Anterior cingulate cortex (tissue), 58 donors: ENCODE data around the gene CEACAM1.
"Not testable (repeated sequence)": the region's sequence is repeated elsewhere in the genome, so short reads cannot be mapped to it uniquely, and the experiment has no call there.

Experiments
- DNase-seq, 58 donors: peaks; one replicate each; lab custom pipeline; 2025; lab: John Stamatoyannopoulos, UW

CEACAM1 gene

DNA sequence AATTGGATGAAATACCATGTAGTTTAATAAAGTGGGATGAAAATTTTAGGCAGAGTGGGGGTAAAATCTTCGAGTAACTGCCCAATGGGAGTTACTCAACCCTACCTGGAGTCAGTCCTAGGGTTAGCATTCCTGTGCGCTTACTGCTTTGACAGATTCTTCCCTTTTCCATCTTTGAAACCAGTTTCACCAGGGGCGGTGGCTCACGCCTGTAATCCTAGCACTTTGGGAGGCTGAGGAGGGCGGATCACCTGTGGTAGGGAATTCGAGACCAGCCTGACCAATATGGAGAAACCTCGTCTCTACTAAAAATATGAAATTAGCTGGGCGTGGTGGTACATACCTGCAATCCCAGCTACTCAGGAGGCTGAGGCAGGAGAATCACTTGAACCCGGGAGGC lies 48.5 kb downstream of the CEACAM1 start:
- no peak for DNase-seq

DNA sequence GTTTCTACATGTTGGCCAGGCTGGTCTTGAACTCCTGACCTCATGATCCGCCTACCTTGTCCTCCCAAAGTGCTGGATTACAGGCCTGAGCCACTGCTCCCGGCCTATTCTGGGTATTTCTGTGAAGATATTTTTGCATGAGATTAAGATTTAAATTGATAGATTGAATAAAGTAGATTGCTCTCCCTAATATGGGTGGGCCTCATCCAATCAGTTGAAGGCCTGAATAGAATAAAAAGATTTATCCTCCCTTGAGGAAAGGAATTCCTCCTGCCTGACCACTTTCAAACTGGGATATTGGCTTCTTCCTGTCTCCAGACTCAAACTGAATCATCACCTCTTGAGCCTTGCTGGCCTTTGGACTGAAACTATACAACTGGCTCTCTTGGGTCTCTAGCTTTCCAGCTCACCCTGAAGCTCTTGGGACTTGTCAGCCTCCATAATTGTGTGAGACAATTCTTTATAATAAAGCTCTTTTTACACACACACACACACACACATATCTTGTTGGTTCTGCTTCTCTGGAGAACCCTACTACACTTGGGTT lies 49.4 kb downstream of the CEACAM1 start:
- DNase-seq = no peak

DNA sequence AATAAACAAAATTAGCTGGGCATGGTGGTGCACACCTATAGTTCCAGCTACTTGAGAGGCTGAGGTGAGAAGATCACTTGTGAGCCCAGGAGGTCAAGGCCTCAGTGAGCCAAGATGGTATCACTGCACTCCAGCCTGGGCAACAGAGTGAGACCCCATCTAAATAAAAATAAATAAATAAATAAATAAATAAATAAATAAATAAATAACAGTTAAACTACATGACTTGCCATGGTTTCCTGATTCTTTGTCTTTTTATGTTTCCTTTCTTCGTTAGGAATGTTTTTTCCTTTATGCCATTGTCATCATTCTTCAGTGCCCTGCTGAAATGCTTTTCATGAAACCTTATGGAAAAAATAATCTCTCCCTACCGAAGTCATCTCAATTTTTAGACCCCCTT lies 50.3 kb downstream of the CEACAM1 start:
- DNase-seq = no peak

DNA sequence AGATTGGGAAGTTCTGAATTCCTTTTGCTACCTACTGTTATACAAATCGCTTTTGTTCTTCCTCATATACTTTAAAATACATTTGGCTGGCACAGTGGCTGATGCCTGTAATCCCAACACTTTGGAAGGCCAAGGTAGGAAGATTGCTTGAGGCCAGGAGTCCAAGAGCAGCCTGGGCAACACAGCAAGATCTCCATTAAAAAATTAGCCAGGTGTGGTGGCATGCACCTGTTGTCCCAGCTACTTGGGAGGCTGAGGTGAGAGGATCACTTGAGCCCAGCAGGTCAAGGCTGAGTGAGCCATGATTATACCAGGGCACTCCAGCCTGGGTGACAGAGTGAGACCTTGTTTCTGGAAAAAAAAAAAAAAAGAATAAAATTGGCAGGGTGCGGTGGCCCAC lies 51.2 kb downstream of the CEACAM1 start:
- DNase-seq = no peak

DNA sequence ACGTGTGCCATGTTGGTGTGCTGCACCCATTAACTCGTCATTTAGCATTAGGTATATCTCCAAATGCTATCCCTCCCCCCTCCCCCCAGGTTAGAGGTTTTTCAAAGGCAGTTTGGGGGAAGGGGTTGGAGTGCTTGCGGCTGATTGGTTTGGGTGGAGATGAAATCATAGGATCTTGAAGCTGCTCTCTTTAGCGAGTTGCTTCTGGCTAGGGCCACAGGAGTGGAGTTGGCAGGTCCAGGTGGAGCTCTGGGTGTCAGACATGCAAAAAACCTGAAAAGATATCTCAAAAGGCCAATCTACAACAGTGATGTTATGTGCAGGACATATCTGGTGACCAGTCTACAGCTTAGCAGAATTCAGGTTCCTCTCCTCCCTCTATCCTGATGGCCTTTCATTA lies 52.9 kb downstream of the CEACAM1 start:
- DNase-seq = no peak

DNA sequence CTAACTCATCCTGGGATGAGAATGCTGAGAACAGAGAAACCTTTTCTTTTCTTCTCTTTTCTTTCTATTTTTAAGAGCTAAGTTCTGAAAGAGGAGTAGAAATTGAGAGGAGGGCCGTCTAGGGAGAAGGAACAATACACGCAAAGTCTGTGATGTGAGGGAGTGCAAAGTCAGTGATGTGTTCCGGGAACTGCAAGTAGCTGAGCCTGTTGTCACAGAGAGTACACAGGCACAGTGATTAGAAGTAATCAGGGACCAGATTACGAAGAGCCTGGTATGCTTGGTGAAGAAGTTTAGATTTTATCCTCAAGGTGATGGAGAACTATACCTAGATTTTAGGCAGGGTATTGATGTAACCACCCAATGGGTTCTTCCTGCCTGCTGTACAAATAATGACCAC lies 53.5 kb downstream of the CEACAM1 start:
- peak in 4 of 58 donors; percentile 12 to 24 (median 18) for DNase-seq

DNA sequence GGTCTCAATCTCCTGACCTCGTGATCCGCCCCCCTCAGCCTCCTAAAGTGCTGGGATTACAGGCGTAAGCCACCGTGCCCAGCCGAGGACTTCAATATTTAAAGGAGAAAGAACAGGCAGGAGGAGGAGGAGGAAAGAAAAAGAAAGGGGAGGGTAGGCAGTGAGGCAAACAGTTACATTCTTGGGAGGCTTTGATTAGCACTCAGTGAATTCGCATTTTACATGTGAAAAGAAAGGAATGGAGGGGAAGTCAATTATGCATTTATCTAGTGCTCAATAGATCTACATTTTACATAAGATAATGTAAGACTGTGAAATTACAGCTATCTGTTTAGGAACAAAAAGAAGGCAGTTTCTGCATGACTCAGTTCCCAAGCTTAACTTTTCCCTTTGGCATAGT lies 54.6 kb downstream of the CEACAM1 start:
- DNase-seq = no peak

DNA sequence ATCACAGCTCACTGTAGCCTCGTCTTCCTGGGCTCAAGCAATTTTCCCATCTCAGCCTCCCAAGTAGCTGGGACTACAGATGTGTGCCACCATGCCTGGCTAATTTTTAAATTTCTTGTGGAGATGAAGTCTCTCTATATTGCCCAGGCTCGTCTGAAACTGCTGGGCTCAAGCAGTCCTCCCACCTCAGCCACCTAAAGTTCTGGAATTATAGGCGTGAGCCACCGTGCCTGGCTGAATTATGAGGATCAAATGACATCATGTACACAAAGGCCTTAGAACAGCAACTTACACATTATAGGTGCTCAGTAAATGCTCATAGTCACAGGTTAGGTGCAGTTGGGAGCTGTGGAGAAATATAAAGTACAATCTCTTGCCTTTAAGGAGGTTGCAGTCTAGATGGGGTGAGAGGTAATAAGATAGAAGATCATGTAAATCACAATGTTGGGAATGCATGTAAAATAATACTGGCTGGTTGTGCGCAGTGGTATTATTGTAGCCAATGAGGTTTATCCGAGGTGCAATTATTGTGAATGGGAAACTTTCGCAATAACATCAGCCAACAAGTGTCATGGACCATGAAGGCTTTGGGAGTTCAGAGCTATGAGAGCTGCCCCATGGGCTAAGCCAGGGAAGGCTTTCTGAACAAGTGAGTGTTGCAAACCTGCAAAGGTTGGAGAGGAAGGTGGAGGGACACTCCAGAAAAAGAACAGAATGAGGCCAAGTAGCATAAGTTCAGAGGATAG lies 55.7 kb downstream of the CEACAM1 start:
- no peak for DNase-seq

DNA sequence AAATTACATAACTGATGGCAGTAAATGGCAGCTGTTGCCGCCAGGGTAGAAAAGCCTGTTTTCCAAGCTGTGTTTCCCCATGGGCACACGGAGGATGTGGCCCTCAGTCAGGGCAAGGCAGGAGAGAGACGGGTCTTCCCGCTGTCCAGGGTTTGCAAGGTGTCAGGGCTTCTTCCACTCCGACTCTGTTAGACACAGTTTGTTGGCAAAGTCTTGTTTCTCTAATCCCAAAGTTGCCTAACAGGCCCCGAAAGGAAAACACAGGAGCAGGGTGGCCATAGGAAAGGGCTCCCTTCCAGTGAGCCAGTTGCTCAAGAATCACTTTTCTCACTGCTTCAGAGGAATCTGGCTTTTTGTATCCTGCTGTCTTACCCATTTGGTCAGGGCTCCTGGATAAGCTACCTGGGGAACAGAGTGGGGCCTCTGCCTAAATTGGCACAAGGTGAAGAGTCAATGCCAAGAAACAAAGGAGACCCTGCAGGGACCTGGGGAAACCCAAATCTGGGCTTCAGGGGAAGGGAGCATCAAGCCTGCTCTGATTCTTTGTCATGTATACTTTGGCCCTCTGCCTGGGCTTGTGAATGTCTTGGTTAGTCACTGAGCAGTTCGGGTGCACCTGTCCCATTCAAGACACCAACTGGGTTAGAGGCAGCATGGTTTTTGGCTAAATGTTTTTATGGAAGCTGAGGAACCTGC lies 56.6 kb downstream of the CEACAM1 start:
- no peak for DNase-seq

DNA sequence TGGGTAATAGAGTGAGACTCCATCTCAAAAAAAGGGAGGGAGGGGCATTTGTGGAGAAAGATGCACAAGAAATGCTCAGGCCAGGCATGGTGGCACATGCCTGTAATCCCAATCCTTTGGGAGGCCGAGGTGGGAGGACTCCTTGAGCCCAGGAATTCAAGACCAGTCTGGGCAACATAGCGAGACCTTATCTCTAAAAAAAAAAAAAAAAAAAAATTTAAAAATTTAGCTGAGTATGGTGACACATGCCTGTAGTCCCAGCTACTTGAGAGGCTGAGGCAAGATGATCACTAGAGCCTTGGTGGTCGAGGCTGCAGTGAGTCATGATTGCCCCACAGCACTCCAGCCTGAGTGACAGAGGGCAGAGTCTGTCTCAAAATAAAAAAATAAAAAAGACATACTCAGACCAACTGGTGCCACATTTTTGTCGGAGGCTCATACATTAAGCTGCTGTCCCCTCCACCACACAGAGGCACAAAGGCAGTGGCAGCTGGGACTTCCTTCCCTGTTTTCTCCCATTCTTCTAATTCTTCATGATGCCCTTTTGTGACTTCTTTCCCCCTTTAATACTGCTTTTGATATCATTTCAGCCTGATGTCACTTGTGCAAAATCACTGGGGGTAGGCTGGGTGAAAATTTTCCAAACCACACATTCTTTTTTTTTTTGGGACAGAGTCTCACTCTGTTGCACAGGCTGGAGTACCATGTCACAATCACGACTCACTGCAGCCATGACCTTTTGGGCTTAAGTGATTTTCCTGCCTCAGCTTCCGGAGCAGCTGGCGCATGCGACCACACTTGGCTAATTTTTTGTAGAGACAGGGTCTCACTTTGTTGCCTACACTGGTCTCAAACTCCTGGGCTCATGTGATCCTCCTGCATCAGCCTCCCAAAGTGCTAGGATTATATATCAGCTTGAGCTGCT lies 58.7 kb downstream of the CEACAM1 start:
- DNase-seq = no peak

DNA sequence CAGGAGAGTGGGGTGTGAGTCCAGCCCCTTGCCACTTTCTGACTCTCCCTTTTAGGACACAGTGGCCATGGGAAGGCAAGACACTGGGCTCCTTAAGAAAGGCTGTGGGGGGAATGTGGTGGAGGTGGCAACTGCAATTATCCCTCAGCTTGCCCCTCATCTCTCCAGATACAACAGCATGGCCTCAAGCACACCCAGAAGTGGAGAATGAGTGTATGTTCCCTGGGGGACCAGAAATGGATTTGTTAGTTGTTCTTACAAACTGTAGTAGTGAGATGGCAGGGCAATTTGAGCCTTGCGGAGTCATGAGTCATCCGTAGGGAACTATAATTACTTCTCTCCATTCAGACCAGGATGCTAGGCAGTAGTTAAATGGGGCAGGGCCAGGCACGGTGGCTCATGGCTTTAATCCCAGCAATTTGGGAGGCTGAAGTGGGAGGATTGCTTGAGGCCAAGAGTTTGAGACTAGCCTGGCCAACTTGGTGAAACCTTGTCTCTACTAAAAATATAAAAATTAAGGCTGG lies 59.9 kb downstream of the CEACAM1 start:
- DNase-seq = no peak

DNA sequence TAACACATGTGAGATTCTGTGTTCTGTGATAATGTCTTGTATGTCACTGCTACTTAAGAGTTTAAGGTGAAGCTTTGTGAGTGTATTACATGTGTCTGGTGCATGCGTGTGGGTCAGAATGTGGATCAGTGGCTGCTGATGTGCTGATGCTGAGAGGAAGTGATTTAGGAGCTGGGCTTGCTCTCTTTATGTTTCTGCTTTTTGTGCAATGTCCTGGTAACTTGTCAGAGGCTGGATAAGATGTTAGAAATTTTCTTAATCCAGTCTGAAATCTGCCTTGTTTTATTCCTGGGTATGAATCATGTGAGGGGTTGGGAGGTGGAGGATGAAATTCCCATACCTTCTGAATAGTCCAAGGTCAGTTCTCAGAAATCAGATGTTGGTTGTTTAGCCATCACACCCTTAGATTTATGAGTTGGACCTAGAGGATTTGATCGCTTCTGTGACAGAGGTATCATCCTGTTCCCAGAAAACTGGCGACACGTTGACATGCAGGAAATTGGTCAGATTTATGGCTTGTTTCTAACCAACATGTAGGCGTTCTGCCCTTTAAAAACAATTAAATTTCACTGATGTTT lies 61.0 kb downstream of the CEACAM1 start:
- peak in 2 of 58 donors; percentile 9 to 18 for DNase-seq

DNA sequence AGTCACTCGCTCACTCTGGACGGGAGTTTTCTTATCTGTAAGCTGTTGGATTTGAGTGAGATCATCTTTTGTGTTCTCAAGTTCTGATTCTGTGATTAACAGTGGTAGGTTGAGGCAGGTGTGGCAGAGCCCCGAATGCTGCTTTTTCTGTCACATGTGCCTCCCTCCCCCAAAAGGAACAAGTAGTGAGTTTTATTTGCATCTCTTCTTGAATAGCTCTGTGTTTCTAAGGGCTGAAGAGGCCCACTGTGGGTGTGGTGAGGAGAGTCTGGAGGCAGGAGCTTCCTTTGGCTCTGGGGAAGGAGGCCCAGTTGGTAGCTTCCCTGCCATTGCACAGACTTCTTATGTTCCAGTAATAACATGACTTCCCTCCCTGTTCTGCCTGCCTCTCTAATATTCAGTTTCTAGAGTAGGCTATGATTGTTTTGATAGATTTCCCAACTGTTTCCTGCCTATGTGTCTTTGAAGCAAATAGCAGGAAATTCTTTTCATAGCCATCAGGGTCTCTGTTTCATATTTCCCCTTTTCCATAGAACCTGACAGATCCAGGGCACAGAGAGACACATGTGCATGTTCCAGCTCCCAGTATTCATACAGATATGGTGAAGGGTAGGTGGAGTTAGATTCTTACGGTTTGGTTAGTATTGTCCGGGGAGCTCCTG lies 61.6 kb downstream of the CEACAM1 start:
- peak in 1 of 58 donors; percentile 5 for DNase-seq

DNA sequence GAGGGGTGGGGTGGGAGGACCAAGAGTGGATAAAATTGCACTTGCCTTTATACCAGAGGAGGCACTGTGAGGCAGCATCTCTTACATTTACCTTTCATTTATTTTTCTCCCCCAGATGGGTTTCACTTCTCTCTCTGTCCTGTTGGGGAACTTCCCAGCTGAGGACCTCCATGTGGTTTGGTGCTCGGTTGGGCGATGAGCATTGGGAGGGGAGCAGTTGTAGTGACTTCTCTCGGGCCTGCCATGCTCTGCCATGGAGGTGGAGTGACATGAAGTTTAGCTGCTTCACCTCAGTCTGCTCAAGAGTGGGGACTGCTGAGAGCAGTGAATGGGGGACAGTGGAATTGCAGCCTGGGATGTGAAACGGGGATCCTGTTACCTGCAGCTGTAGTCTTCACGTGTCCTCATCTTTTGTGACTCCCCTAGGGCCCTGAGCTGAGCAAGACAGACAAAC lies 62.4 kb downstream of the CEACAM1 start:
- DNase-seq = peak in 1 of 58 donors; percentile 3

DNA sequence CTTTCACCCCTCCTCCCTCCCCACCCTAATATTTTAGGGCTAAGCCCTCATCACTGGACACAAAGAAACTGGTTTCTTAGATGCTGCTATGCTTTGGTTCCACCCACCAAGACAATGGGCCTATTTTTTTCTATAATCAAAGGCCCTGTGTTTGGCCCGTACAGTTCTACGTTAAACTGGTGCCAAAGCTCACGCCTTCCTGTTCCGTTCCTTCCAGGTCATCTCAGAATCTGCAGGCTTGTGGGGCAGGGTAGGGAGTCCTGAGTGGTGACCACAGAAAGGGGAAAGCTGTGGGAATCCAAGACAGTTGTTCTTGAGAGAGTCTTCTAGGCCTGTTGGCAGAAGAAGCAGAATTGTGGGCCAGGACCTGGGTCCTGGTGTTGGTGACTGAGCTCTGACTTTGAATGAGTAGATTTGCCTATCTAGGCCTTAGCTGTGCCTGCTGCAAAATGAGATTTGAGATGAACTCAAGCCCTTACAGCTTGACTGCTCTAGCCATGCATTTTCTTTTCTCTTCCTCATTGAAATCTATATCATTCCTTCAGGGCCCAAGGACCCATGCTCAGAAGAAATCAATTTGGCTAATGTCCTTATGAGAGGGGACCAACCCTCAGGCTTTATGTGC lies 66.5 kb downstream of the CEACAM1 start:
- peak in 48 of 58 donors; percentile 4 to 89 (median 46) for DNase-seq

DNA sequence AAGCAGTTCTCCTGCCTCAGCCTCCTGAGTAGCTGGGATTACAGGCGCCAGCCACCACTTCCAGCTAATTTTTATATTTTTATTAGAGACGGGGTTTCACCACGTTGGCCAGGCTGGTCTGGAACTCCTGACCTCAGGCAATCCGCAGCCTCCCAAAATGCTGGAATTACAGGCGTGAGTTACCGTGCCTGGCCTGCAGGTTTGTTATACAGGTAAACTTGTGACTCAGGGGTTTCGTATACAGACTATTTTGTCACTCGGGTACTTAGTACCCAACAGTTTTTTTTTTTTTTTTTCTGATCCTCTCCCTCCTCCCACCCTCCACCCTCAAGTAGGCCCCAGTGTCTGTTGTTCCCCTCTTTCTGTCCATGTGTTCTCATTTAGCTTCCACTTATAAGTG lies 67.0 kb downstream of the CEACAM1 start:
- DNase-seq = not testable (repeated sequence)

DNA sequence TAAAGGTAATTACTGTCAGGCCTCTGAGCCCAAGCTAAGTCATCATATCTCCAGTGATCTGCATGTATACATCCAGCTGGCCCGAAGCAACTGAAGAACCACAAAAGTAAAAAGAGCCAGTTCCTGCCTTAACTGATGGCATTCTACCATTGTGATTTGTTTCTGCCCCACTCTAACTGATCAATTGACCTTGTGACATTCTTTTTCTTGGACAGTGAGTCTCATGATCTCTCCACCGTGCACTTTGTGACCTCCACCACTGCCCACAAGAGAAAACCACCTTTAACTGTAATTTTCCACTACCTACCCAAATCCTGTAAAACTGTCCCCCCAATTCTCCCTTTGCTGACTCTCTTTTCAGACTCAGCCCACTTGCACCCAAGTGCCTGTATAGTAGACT lies 68.4 kb downstream of the CEACAM1 start:
- no peak for DNase-seq
